Measurements from ENCODE around the gene KDM8.

The KDM8 gene

DNA sequence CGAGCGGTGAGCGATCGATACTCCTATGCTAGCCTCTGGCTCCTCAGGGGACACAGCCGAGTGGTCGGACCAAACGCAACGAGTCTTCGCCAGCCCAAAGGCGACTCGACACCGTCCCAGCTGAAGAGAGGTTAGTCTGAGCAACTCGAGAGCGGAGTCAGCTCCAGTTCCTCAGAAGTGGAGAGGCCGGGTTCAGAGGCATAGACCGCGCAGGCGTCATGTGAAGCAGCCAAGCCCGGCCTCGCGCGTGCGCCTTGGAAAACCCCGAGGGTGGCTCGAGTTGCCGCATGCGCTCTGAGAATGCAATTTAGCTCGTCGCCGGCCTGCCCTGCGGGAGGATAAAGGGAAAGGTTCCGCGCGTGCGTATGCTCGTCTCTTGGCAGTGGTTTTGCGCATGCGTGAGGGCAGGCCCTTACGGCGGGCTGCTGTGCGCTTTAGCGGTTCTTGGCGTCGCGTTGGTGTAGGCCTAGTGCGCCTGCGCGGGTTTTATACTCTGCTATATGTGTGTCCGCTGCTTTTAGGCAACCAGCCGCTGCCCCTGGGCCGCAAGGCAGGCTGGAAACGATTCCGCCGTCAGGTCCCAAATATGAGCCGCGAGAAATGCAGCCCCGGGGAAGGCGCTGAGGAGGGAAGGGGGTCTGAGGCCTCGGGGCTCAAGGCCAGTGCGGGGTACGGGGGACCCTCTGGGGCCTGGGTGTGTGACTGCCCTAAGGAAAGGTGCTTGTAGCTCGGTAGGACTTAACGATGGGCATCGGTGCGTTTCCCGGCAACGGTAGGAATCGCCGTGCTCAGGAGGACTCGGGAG, at the start of gene KDM8:
Gene KDM8, plus strand, starts transcription at position 20 of the 805 bp plus-strand sequence. CDS start 6,598 bp downstream, outside the sequence.
- FAIRE-seq (peak; percentile 97), DNase-seq (ENCODE audit: insufficient read length, low spot score) (peak; percentile 85)

DNA sequence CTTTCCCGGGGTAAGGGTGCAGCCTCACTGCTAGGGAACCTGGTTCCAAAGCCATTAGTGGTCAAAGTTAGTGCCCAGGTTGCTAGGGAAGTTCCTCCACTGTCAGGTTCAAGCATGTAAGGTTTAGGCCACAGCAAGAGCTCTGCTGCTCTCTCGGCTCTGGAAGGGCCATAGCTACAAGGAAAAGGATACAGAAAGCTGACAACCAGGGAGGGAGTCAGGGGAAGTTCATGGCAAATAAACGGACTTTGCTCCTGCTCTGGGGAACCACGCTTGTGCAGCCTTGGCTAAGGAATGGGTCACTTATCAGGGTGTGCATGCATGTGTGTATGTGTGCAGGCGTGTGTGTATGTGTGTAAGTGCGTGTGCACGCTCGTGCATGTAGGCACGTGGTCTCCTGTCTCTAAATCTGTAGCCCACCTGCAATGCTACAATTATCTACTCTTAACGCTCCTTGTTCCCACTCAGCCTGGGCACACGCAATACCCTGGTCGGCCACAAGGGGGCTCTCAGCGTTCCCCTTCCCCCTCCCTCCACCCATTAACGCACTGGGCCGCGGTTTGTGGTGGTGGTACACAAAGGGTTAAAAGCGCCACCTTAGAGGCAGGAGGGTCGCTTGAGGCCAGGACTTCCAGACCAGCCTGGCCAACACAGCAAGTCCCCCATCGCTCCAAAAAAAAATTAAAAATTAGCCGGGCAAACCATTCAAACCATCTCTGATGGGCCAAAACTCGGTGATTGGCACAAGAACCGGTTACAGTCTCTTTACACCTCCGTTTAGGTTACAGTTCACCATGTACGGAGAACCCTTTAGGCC, 48.4 kb upstream of the KDM8 start:
- peak; percentile 94 for FAIRE-seq
- peak; percentile 52 for DNase-seq (ENCODE audit: insufficient read length, low spot score)

DNA sequence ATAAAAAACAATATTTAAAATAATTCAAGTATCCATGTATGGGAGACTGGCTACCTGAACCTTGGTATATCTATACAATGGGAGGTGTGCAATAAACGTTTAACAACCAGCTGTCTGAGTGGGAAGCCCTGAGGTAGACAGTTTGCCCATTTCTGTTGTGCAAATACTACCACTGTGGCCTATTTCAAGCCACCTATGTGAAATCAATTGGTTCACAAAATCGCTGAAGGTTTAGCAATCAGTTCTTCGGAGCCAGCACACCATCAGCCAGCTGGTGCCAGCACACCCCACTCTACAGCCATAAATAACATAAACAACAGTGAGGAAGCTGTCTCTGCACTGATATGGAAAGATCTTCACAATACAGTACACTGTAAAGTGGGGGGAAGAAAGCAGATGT, 46.7 kb upstream of the KDM8 start:
- DNase-seq (ENCODE audit: insufficient read length, low spot score), result no peak
- no peak for FAIRE-seq

- no peak for DNase-seq (ENCODE audit: insufficient read length, low spot score)
Measured at GRCh38 chr16:27161398-27161797, 41.9 kb upstream of the KDM8 start.

GRCh38 chr16:27164352-27164751, 39.0 kb upstream of the KDM8 start:
- no peak for DNase-seq (ENCODE audit: insufficient read length, low spot score)
- no peak for FAIRE-seq

More at GRCh38 chr16:27161398-27161797, 41.9 kb upstream of the KDM8 start:
- FAIRE-seq, result no peak

- DNase-seq (ENCODE audit: insufficient read length, low spot score), result no peak
- FAIRE-seq, result no peak
Measured at GRCh38 chr16:27165576-27165975, 37.8 kb upstream of the KDM8 start.

DNA sequence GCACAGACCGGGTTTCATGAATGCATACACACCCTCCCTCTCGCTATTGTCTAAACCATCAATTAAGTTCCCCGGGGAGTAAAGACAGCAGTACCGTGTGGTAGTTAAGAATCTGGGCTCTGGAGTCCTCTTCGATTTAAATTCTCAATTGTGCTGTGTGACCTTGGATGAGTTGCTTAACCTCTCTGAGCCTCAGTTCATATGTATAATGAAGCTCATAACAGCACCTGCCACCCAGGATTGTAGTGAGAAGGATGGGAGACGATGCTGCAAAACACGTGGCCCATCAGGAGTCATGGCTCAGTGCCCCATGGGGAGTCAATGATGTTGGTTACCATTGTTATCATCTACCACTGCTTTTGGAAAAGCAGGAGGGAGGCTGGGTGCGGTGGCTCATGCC, 34.5 kb upstream of the KDM8 start:
- no peak for DNase-seq (ENCODE audit: insufficient read length, low spot score)
- no peak for FAIRE-seq

DNA sequence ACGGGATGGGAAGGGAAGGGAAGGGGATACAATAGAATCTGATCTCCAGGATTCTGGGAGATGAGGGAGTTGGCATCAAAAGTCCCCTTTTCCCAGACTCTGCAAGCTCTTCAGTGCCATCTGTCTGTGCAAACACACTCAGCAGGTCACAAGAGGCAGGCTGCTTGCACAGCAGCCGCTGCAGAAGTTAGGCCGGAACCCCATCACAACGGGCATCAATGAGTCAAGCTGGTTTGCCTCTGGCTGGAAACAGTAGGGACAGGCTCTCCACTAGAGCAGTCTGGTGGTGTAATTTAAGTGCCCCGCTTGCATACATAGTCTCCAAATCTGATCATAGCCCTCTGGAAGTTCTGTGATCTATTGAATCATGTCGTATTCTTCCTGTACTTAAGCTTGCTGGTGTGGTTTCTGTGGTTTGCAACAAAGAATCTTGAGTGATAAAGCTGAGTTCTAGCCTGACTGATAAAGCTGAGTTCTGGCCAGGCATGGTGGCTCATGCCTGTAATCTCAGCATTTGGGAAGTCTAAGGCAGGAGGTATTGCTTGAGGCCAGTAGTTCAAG, 33.7 kb upstream of the KDM8 start:
- FAIRE-seq (peak; percentile 55), DNase-seq (ENCODE audit: insufficient read length, low spot score) (no peak)

- DNase-seq (ENCODE audit: insufficient read length, low spot score) (no peak), FAIRE-seq (no peak)
Measured at GRCh38 chr16:27171584-27171983, 31.7 kb upstream of the KDM8 start.

DNA sequence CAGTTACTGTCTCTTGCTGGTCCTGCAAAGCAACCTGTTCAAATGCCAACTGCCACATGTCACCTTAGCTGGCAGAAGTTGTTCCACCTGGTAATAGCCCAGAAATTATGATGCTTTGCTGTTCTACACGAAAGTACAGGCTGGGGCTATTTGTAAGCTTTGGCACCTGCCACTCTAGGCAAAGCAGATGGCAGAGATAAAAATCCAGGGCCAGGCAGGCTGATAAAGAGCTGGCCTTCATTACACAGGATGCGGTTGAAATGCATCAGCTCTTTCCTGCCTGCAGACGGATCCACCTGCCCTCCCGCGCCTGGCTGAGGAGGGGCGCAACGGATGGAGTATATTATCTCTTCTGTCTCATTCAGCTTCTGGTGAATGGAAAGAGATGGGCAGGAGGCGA, 29.3 kb upstream of the KDM8 start:
- FAIRE-seq (no peak), DNase-seq (ENCODE audit: insufficient read length, low spot score) (no peak)

GRCh38 chr16:27174798-27175197, 28.5 kb upstream of the KDM8 start:
- FAIRE-seq (no peak), DNase-seq (ENCODE audit: insufficient read length, low spot score) (no peak)

DNA sequence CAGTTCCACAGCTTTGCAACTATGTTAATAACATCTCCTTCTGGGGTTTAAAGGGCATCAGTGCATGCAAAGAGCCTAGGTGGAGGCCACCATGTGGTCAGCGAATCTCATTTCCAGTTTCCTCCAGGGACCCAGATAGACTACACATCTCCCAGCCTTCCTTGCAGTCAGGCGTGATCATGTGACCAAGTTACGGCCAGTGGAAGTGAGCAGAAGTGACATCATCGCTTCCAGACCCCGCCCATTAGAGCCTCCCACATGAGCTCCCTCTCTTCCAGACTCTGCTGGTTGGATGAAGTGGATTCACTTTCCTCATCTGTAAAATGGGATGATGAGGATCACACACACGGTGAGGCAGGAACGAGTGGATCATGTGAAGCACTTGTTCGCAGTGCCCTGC, 27.4 kb upstream of the KDM8 start:
- FAIRE-seq, result no peak
- no peak for DNase-seq (ENCODE audit: insufficient read length, low spot score)

DNA sequence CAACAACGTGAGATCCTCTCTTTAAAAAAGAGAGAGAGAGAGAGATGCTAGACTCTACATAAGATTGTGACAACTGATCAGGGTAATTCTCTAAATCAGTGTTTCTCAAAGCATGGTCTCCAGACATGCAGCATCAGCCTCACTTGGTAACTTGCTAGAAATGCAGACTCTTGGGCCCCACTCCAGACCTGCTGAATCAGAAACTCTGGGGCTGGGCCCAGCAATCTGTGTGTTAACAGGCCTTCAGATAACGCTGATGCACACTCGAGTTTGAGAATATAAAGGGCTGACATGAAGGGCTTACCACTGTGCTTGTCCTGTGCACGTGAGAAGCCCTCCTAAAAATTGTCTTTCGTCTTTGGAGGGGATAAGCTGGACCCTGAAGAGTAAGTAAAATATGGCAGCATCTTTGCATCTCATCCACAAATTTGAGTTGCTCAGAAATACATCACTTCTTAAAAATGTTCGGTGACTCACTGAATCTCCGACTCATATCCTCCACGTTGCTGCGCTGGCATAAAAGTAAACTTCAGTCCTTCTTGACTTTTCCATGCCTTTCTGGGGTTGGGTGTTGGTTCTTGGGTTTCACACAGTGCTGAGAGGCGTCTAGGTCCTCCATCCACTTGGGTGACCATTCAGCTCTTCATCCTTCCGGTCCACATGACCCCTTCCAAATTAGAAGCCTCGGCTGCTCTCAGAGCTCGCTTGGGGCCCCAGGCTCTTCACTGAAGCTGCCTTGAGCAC, 26.1 kb upstream of the KDM8 start:
- FAIRE-seq (no peak), DNase-seq (ENCODE audit: insufficient read length, low spot score) (no peak)

GRCh38 chr16:27179500-27180072, 23.7 kb upstream of the KDM8 start:
- DNase-seq (ENCODE audit: insufficient read length, low spot score), result peak; percentile 68

GRCh38 chr16:27181019-27181790, 22.1 kb upstream of the KDM8 start:
- FAIRE-seq (no peak), DNase-seq (ENCODE audit: insufficient read length, low spot score) (no peak)

More at GRCh38 chr16:27179500-27180072, 23.7 kb upstream of the KDM8 start:
- peak; percentile 80 for FAIRE-seq

- no peak for DNase-seq (ENCODE audit: insufficient read length, low spot score)
Measured at GRCh38 chr16:27182906-27183405, 20.4 kb upstream of the KDM8 start.

DNA sequence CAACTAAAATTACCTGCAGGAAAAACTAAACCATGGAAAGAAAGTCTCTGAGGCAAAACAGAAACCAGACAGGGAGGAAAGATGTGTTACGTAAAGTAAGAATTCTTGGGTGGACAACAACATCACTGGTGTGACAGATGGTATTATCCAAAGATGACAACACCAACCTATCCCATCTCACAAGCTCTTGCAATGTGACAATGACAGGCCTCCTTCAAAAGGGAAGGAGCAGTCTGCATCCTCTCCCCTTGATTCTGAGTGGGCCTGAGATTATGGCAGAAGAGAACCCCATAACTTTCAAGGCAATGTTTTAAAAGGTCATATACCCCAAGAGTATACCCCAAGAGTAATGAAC, 17.6 kb upstream of the KDM8 start:
- FAIRE-seq, result no peak
- DNase-seq (ENCODE audit: insufficient read length, low spot score), result no peak

More at GRCh38 chr16:27182906-27183405, 20.4 kb upstream of the KDM8 start:
- FAIRE-seq, result no peak

- DNase-seq (ENCODE audit: insufficient read length, low spot score) (no peak), FAIRE-seq (no peak)
Measured at GRCh38 chr16:27188633-27189032, 14.7 kb upstream of the KDM8 start.

DNA sequence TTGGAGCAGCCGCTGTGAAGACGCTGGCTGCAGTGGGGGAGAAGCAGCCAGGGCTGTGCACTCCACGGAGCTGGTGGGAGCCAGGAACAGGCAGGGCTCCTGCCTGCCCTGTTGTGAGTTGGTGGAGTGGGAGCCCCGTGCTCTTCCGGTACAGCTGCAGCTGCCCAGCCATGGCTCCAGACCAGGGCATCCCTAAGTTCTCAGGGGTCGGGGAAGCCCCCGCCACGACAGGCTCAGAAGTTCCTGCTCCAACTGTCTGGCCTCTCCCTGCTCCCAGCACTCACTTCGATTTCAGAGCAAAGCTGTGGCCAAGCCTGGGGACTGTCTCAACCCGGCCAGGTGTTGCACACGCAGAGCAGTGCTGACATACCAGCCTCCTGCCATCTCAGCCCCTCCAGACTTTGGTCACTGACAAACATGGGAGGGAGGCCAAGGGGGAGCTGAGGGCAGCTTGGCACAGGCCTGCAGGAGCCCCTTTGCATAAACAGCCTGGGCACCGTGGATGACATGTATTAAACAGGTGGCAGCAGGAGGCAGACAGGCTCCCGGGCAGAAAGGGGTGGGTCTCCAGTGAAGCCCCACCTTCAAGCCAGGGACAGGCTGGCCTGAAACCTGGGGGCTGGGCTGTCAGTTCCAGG, 13.9 kb upstream of the KDM8 start:
- FAIRE-seq (no peak), DNase-seq (ENCODE audit: insufficient read length, low spot score) (no peak)
